ENCODE results near the gene PDCL2. TPM values are rescaled to one million over a fixed set of nuclear protein-coding genes. Genes with fewer than 3 reads are reported as not detected.

PDCL2 gene
- total and polyA plus RNA-seq, 9 of the 15 experiments (the other 6 are each of a cell fraction or from before 2014, with no cell fraction given): 0.62 to 2.5 (median 1.2) TPM

DNA sequence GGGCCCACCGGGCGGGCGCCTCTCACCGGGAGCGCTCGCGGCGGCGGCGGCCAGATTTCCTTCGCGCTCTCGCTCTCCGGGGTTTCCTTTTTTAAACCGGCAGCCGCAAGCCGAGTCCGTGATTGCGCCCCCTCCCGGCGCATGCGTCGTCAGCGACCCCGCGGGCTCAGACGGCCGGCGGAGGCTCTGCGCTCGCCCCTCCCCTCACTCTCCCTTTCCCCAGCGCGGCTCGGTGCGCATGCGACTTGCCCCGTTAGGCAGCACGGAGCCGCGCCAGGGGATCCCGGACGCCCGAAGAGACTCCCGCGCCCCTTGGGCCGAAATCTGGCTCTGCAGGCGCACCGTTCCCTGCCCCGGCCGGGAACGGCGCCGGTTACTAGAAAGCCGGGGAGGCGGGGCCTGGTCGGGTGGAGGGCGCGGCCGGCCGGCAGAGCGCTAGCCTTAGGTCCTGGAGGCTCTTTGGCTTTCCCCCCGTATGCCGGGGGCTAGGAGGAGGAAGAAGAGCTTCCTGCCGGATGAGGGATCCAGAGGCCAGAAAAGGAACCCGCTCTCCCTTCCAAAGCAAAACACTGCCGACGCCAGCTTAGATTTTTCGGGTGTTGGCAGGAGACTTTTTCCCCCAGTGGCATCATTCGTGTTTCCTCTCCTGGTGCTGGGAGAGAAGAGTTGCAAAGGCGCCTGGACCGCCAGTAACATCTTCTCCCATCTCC is 45.1 kb downstream of the PDCL2 start, which contains the start of gene CLOCK (continued):
- TF ChIP-seq U2AF2 (optimal IDR thresholded peaks at IDR 0.05; ENCODE audit: low read depth, low read length) (no peak), ZNF316 (IDR thresholded peaks at IDR 0.05) (no peak), ZNF586 (CRISPR knock-in tag; conservative IDR thresholded peaks at IDR 0.05) (no peak), SRSF1 (IDR thresholded peaks at IDR 0.05; ENCODE audit: low read depth, low read length) (0 out of 2 replicates have a peak, but pooled peaks have one; percentile 53), PTRF (tag; IDR thresholded peaks at IDR 0.05) (no peak), TRIM24 (IDR thresholded peaks at IDR 0.05) (no peak), TBP (optimal IDR thresholded peaks at IDR 0.05; ENCODE audit: low read depth, low read length) (peak; percentile 79), JUN (IDR thresholded peaks at IDR 0.05; ENCODE audit: borderline replicate concordance, low read depth, low read length) (no peak), JUN (CRISPR knock-in tag; IDR thresholded peaks at IDR 0.05; ENCODE audit: borderline replicate concordance) (no peak), EP300 (IDR thresholded peaks at IDR 0.05; ENCODE audit: low read length) (no peak), ZC3H4 (CRISPR knock-in tag; IDR thresholded peaks at IDR 0.05; ENCODE audit: borderline replicate concordance) (no peak), HNRNPUL1 (IDR thresholded peaks at IDR 0.05; ENCODE audit: low read length) (no peak), MAFG (tag; conservative IDR thresholded peaks at IDR 0.05) (no peak), POLR3A (IDR thresholded peaks at IDR 0.05; ENCODE audit: borderline replicate concordance, extremely low read depth, insufficient read depth, insufficient read length) (no peak), TAF1 (IDR thresholded peaks at IDR 0.05; ENCODE audit: control insufficient read depth, extremely low read depth, insufficient read depth, low read length, severe bottlenecking) (peak; percentile 50), GTF2E2 (tag; IDR thresholded peaks at IDR 0.05) (peak; percentile 46; the same call in 1 of the 2 replicates), MTA3 (IDR thresholded peaks at IDR 0.05; ENCODE audit: borderline replicate concordance) (no peak), ETV5 (CRISPR knock-in tag; IDR thresholded peaks at IDR 0.05; ENCODE audit: low read depth) (no peak), SRSF9 (IDR thresholded peaks at IDR 0.05; ENCODE audit: borderline replicate concordance, low read depth, low read length) (no peak), LEF1 (IDR thresholded peaks at IDR 0.05) (no peak), ZNF583 (CRISPR knock-in tag; IDR thresholded peaks at IDR 0.05) (no peak), ZFP1 (CRISPR knock-in tag; IDR thresholded peaks at IDR 0.05) (no peak), NCOA6 (IDR thresholded peaks at IDR 0.05) (no peak), HDAC2 (IDR thresholded peaks at IDR 0.05) (peak; percentile 80; the same call in 1 of the 2 replicates), RBM14 (IDR thresholded peaks at IDR 0.05; ENCODE audit: borderline replicate concordance, insufficient read depth, low read depth, low read length) (no peak)
- TF ChIP-seq, protein P1, sequence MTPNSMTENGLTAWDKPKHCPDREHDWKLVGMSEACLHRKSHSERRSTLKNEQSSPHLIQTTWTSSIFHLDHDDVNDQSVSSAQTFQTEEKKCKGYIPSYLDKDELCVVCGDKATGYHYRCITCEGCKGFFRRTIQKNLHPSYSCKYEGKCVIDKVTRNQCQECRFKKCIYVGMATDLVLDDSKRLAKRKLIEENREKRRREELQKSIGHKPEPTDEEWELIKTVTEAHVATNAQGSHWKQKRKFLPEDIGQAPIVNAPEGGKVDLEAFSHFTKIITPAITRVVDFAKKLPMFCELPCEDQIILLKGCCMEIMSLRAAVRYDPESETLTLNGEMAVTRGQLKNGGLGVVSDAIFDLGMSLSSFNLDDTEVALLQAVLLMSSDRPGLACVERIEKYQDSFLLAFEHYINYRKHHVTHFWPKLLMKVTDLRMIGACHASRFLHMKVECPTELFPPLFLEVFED (CRISPR knock-in tag; conservative IDR thresholded peaks at IDR 0.05): no peak
- TF ChIP-seq, protein P2, sequence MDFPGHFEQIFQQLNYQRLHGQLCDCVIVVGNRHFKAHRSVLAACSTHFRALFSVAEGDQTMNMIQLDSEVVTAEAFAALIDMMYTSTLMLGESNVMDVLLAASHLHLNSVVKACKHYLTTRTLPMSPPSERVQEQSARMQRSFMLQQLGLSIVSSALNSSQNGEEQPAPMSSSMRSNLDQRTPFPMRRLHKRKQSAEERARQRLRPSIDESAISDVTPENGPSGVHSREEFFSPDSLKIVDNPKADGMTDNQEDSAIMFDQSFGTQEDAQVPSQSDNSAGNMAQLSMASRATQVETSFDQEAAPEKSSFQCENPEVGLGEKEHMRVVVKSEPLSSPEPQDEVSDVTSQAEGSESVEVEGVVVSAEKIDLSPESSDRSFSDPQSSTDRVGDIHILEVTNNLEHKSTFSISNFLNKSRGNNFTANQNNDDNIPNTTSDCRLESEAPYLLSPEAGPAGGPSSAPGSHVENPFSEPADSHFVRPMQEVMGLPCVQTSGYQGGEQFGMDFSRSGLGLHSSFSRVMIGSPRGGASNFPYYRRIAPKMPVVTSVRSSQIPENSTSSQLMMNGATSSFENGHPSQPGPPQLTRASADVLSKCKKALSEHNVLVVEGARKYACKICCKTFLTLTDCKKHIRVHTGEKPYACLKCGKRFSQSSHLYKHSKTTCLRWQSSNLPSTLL (IDR thresholded peaks at IDR 0.05): no peak
- TF ChIP-seq, protein P3, sequence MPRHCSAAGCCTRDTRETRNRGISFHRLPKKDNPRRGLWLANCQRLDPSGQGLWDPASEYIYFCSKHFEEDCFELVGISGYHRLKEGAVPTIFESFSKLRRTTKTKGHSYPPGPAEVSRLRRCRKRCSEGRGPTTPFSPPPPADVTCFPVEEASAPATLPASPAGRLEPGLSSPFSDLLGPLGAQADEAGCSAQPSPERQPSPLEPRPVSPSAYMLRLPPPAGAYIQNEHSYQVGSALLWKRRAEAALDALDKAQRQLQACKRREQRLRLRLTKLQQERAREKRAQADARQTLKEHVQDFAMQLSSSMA (CRISPR knock-in tag; IDR thresholded peaks at IDR 0.05): no peak

Measured in K562 (cell line).